ENCODE measurements around the gene CHRNG. TPM values are rescaled to one million over a fixed set of nuclear protein-coding genes. Genes with fewer than 3 reads are reported as not detected.

Gene CHRNG
- total RNA-seq, 1 donor from 2014 or later = 35.5 TPM

DNA sequence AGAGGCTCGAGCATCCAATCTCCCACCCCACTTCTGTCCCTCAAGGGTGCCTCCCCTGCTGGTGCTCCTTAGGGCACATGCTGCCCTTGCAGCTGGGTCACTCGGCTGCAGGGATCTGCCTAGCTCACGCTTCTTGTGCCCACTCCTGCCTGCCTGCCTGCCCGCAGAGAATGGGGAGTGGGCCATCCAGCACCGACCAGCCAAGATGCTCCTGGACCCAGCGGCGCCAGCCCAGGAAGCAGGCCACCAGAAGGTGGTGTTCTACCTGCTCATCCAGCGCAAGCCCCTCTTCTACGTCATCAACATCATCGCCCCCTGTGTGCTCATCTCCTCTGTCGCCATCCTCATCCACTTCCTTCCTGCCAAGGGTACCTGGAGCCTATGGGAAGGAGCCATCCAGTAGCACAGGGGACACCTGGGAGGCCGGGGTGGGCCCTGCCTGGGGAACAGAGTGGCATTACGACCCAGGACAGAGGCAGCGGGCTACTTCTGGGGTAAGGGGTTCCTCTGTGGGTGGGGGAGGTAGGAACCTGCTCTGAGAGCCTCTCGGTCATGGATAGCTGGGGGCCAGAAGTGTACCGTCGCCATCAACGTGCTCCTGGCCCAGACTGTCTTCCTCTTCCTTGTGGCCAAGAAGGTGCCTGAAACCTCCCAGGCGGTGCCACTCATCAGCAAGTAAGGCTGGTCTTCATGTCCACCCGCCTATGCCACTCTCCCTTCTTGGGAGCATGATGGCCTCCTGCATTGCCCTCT, 3.4 kb downstream of the CHRNG start:
- H3K27me3 ChIP-seq (ENCODE audit: control insufficient read depth in 3 of 3, insufficient read depth in 3 of 3, low read length in 3 of 3) = peaks cover 0 to 4% (median 0%) of the 10 kb centered on the region in 3 donors
- no peak overlapping the region for H3K4me3 ChIP-seq (ENCODE audit: low read length in 3 of 3)
- peaks cover 10 to 64% (median 42%) of the 10 kb centered on the region in 3 donors for H3K4me1 ChIP-seq (ENCODE audit: control insufficient read depth in 3 of 3, insufficient read depth in 3 of 3, low read length in 3 of 3)
- H3K27ac ChIP-seq (ENCODE audit: low read depth, low read length) = no peak overlapping the region
- no peak overlapping the region for H3K9ac ChIP-seq (ENCODE audit: low read depth in 1 of 3, low read length in 3 of 3)
- peaks cover 7 to 11% (median 9%) of the 10 kb centered on the region in 3 donors for H3K36me3 ChIP-seq (ENCODE audit: control insufficient read depth in 3 of 3, insufficient read depth in 3 of 3, low read length in 3 of 3)
- H3K9me3 ChIP-seq (ENCODE audit: control insufficient read depth in 3 of 3, low read length in 3 of 3) = no peaks in the 10 kb centered on the region

DNA sequence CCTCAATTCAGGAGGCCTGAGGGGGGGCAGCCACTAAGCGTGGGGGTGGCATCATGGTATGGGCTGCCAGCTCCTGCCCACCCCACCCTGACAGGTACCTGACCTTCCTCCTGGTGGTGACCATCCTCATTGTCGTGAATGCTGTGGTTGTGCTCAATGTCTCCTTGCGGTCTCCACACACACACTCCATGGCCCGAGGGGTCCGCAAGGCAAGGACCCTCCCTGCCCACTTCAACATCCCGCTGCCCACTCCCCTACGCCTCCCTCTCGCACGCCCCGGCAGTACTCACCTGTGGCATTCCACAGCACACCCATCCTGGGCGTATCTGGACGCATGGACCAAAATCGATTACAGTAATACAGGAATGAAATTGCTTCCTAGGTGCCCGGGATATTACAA, 4.0 kb downstream of the CHRNG start:
- H3K9me3 ChIP-seq (ENCODE audit: control insufficient read depth in 3 of 3, low read length in 3 of 3) = no peaks in the 10 kb centered on the region
- peaks cover 10 to 61% (median 38%) of the 10 kb centered on the region in 3 donors for H3K4me1 ChIP-seq (ENCODE audit: control insufficient read depth in 3 of 3, insufficient read depth in 3 of 3, low read length in 3 of 3)
- no peak overlapping the region for H3K4me3 ChIP-seq (ENCODE audit: low read length in 3 of 3)
- no peak overlapping the region for H3K27ac ChIP-seq (ENCODE audit: low read depth, low read length)
- no peak overlapping the region for H3K9ac ChIP-seq (ENCODE audit: low read depth in 1 of 3, low read length in 3 of 3)
- H3K36me3 ChIP-seq (ENCODE audit: control insufficient read depth in 3 of 3, insufficient read depth in 3 of 3, low read length in 3 of 3) = peaks cover 7 to 11% (median 9%) of the 10 kb centered on the region in 3 donors
- H3K27me3 ChIP-seq (ENCODE audit: control insufficient read depth in 3 of 3, insufficient read depth in 3 of 3, low read length in 3 of 3) = peaks cover 0 to 4% (median 0%) of the 10 kb centered on the region in 3 donors

DNA sequence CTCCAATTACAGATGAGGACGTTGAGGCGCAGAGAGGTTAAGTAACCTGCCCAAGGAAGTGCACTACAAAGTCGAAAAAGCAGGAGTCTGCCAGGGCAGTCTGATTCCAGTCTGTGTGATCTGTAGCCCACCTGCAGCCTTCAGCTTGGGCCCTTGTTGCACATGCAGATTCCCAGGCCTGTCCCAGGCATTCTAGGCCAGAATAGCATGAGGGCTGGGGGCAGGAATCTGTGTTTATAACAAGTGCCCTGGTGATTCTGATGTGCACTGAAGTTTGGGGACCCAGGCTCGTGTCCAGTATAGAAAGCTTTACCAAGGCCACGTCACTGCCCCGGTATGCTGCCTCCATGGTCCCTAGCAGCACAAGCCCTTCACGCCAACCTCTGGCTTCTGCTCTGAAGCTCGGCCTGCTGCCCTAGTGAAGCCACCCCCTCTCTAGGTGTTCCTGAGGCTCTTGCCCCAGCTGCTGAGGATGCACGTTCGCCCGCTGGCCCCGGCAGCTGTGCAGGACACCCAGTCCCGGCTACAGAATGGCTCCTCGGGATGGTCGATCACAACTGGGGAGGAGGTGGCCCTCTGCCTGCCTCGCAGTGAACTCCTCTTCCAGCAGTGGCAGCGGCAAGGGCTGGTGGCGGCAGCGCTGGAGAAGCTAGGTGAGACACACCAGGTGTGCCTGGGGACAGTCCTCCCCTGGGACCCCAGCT, 4.6 kb downstream of the CHRNG start:
- H3K36me3 ChIP-seq (ENCODE audit: control insufficient read depth in 3 of 3, insufficient read depth in 3 of 3, low read length in 3 of 3) = peaks cover 7 to 11% (median 9%) of the 10 kb centered on the region in 3 donors
- no peak overlapping the region for H3K9ac ChIP-seq (ENCODE audit: low read depth in 1 of 3, low read length in 3 of 3)
- H3K27me3 ChIP-seq (ENCODE audit: control insufficient read depth in 3 of 3, insufficient read depth in 3 of 3, low read length in 3 of 3) = peaks cover 0 to 4% (median 0%) of the 10 kb centered on the region in 3 donors
- no peak overlapping the region for H3K4me3 ChIP-seq (ENCODE audit: low read length in 3 of 3)
- H3K4me1 ChIP-seq (ENCODE audit: control insufficient read depth in 3 of 3, insufficient read depth in 3 of 3, low read length in 3 of 3) = peaks cover 9 to 55% (median 33%) of the 10 kb centered on the region in 3 donors
- no peaks in the 10 kb centered on the region for H3K9me3 ChIP-seq (ENCODE audit: control insufficient read depth in 3 of 3, low read length in 3 of 3)
- no peak overlapping the region for H3K27ac ChIP-seq (ENCODE audit: low read depth, low read length)

DNA sequence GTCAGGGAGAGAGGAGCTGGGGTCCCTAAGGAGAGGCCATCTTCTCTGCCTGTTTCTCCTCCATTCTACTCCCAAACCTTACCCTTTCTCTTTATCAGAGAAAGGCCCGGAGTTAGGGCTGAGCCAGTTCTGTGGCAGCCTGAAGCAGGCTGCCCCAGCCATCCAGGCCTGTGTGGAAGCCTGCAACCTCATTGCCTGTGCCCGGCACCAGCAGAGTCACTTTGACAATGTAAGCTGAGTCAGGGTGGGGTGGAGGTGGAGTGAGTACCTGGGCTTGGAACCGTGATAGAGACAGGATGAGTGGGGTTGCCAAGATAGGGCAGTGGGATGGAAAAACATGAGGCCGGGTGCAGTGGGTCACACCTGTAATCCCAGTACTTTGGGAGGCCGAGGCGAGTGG, 5.2 kb downstream of the CHRNG start:
- no peaks in the 10 kb centered on the region for H3K9me3 ChIP-seq (ENCODE audit: control insufficient read depth in 3 of 3, low read length in 3 of 3)
- peaks cover 0 to 3% (median 0%) of the 10 kb centered on the region in 3 donors for H3K27me3 ChIP-seq (ENCODE audit: control insufficient read depth in 3 of 3, insufficient read depth in 3 of 3, low read length in 3 of 3)
- H3K27ac ChIP-seq (ENCODE audit: low read depth, low read length) = no peak overlapping the region
- H3K4me3 ChIP-seq (ENCODE audit: low read length in 3 of 3) = no peak overlapping the region
- peaks cover 3 to 49% (median 27%) of the 10 kb centered on the region in 3 donors for H3K4me1 ChIP-seq (ENCODE audit: control insufficient read depth in 3 of 3, insufficient read depth in 3 of 3, low read length in 3 of 3)
- H3K36me3 ChIP-seq (ENCODE audit: control insufficient read depth in 3 of 3, insufficient read depth in 3 of 3, low read length in 3 of 3) = peaks cover 7 to 11% (median 9%) of the 10 kb centered on the region in 3 donors
- no peak overlapping the region for H3K9ac ChIP-seq (ENCODE audit: low read depth in 1 of 3, low read length in 3 of 3)

DNA sequence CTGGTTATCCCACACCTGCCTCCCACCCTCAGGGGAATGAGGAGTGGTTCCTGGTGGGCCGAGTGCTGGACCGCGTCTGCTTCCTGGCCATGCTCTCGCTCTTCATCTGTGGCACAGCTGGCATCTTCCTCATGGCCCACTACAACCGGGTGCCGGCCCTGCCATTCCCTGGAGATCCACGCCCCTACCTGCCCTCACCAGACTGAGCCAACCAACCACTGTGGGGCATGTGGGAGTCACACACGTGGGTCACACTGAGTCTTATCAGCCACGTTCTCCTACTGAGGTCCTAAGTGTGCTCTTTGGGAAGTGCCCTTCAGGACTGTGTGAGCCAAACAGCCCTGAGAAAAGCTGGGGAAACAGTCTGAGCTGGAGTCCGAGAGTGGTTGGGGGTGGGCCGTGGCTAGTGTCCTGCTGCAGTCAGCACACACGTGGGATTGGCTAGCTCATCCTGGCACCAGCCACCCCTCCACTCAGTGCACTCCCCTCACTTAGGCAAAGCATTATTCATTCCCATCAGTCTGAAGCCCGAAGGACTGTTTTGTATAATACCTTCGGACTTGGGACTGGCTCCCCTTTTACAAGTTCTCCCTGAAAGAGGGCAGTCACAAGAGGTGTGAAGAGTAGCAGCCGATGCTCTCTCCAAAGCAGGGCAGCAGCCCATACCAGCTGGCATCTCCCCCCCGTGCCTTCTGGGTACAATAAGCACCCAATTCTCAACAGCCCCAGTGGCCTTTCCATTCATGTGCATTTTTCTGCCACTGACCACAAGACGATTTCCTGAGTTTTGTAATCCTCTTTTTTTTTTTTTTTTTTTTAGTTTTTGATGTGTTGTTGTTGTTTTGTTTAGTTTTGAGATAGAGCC, 6.3 kb downstream of the CHRNG start:
- Histone ChIP-seq H3K27ac (ENCODE audit: low read depth, low read length) (no peak overlapping the region), H3K4me1 (ENCODE audit: control insufficient read depth in 3 of 3, insufficient read depth in 3 of 3, low read length in 3 of 3) (peaks cover 2 to 39% (median 17%) of the 10 kb centered on the region in 3 donors), H3K36me3 (ENCODE audit: control insufficient read depth in 3 of 3, insufficient read depth in 3 of 3, low read length in 3 of 3) (peaks cover 7 to 11% (median 9%) of the 10 kb centered on the region in 3 donors), H3K9ac (ENCODE audit: low read depth in 1 of 3, low read length in 3 of 3) (peak overlapping the region in 1 of 3 donors; percentile 40), H3K9me3 (ENCODE audit: control insufficient read depth in 3 of 3, low read length in 3 of 3) (no peaks in the 10 kb centered on the region), H3K4me3 (ENCODE audit: low read length in 3 of 3) (no peak overlapping the region), H3K27me3 (ENCODE audit: control insufficient read depth in 3 of 3, insufficient read depth in 3 of 3, low read length in 3 of 3) (no peaks in the 10 kb centered on the region)

DNA sequence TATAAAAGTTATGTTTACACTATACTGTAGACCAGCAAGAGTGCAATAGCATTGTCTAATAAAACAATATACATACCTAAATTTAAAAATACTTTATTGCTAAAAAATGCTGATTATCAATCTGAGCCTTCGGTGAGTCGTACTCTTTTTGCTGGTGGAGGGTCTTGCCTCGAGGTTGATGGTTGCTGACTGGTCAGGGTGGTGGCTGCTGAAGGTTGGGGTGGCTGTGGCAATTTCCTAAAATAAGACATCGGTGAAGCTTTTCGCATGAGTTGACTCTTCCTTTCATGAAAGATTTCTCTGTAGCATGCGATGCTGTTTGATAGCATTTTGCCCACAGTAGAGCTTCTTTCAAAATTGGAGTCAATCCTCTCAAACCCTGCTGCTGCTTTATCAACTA, 8.5 kb downstream of the CHRNG start:
- no peaks in the 10 kb centered on the region for H3K9me3 ChIP-seq (ENCODE audit: control insufficient read depth in 3 of 3, low read length in 3 of 3)
- peaks cover 5 to 20% (median 11%) of the 10 kb centered on the region in 3 donors for H3K36me3 ChIP-seq (ENCODE audit: control insufficient read depth in 3 of 3, insufficient read depth in 3 of 3, low read length in 3 of 3)
- H3K27ac ChIP-seq (ENCODE audit: low read depth, low read length) = no peak overlapping the region
- H3K4me1 ChIP-seq (ENCODE audit: control insufficient read depth in 3 of 3, insufficient read depth in 3 of 3, low read length in 3 of 3) = peaks cover 11 to 53% (median 21%) of the 10 kb centered on the region in 3 donors
- H3K27me3 ChIP-seq (ENCODE audit: control insufficient read depth in 3 of 3, insufficient read depth in 3 of 3, low read length in 3 of 3) = no peaks in the 10 kb centered on the region
- H3K4me3 ChIP-seq (ENCODE audit: low read length in 3 of 3) = no peak overlapping the region
- H3K9ac ChIP-seq (ENCODE audit: low read depth in 1 of 3, low read length in 3 of 3) = no peak overlapping the region

DNA sequence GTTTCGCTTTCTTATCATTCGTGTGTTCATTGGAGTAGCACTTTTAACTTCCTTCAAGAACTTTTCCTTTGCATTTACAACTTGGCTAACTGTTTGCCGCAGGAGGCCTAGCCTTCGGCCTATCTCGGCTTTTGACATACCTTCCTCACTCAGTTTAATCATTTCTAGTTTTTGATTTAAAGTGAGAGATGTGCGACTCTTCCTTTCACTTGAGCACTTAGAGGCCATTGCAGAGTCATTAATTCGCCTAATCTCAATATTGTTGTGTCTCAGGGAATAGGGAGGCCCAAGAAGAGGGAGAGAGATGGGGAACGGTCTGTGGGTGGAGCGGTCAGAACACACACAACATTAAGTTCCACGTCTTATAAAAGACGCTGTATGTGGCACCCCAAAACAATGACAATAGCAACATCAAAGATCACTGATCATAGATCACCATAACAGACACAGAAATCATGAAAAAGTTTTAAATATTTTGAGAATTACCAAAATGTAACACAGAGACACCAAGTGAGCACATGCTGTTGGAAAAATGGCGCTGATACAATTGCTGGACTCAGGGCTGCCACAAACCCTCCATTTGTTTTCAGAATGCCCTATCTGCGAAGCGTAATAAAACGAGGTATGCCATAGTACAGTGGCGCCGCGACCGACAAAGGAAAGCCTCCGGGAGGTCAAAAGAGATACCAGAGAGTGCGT, 10.3 kb downstream of the CHRNG start:
- peaks cover 20 to 61% (median 24%) of the 10 kb centered on the region in 3 donors for H3K4me1 ChIP-seq (ENCODE audit: control insufficient read depth in 3 of 3, insufficient read depth in 3 of 3, low read length in 3 of 3)

DNA sequence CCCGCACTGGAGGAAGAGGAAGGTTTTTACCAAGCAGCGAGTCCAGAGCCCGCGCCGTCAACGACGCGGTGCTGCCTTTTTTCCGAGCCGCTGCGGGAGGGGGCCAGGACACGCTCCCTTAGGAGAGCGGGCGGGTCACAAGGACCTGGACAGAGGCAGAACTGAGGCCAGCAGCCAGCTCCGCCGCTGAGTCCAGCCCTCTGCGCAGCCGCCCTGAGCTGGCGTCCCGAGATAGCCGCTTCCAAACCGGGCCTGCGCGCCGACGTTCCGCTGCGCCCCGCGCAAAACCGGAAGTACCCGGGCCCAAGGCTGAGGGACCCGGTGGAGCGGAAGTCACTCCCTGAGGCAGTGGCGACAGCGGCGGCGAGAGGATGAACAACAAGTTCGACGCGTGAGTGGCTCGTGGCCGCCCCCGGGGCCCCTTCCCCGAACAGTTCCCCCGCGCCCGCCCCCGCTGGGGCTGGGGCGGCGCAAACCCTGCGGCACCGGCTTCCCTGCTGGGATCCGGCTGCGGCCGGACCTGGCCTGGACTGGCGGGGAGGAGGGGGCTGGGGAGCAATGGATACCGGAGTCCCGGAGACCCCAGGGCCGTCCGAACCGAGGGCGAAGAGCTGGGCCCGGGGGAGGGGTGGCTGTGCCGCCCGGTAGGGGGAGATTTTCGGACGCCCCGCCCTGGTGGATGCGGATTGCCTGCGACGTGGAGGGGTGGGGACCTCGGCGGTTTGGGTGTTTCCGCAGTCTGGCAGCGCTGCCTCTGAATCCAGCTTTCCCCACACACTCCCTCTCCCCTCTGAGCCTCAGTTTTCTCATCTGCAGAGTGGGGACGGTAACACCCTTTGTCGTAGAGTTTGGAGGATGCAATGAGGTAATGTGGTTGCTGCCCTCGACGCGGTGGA, 11.1 kb downstream of the CHRNG start, which contains the start of the genes EIF4E2 and TIGD1:
TSS of gene EIF4E2 (plus strand) at position 336 of the 896 bp plus-strand sequence. CDS start at position 372, 36 bp downstream.
TSS of gene TIGD1 (minus strand) at position 204 of the 896 bp plus-strand sequence. CDS start 675 bp downstream, outside the sequence.
- H3K36me3 ChIP-seq (ENCODE audit: control insufficient read depth in 3 of 3, insufficient read depth in 3 of 3, low read length in 3 of 3) = peaks cover 4 to 22% (median 11%) of the 10 kb centered on the region in 3 donors
- no peaks in the 10 kb centered on the region for H3K9me3 ChIP-seq (ENCODE audit: control insufficient read depth in 3 of 3, low read length in 3 of 3)
- peak within 1 kb of the TSS; percentile 97 for H3K27ac ChIP-seq (ENCODE audit: low read depth, low read length)
- peak within 1 kb of the TSS; percentile 91 to 95 (median 95) for H3K9ac ChIP-seq (ENCODE audit: low read depth in 1 of 3, low read length in 3 of 3)
- no peaks in the 10 kb centered on the region for H3K27me3 ChIP-seq (ENCODE audit: control insufficient read depth in 3 of 3, insufficient read depth in 3 of 3, low read length in 3 of 3)
- H3K4me3 ChIP-seq (ENCODE audit: low read length in 3 of 3) = peak within 1 kb of the TSS; percentile 88 to 95 (median 93)
- peaks cover 20 to 62% (median 21%) of the 10 kb centered on the region in 3 donors for H3K4me1 ChIP-seq (ENCODE audit: control insufficient read depth in 3 of 3, insufficient read depth in 3 of 3, low read length in 3 of 3)

More for the DNA sequence above, 10.3 kb downstream of the CHRNG start:
- Histone ChIP-seq H3K36me3 (ENCODE audit: control insufficient read depth in 3 of 3, insufficient read depth in 3 of 3, low read length in 3 of 3) (peaks cover 5 to 22% (median 11%) of the 10 kb centered on the region in 3 donors), H3K9ac (ENCODE audit: low read depth in 1 of 3, low read length in 3 of 3) (peak overlapping the region; percentile 91 to 95 (median 92)), H3K27ac (ENCODE audit: low read depth, low read length) (peak overlapping the region; percentile 97), H3K4me3 (ENCODE audit: low read length in 3 of 3) (peak overlapping the region; percentile 88 to 95 (median 93)), H3K27me3 (ENCODE audit: control insufficient read depth in 3 of 3, insufficient read depth in 3 of 3, low read length in 3 of 3) (no peaks in the 10 kb centered on the region), H3K9me3 (ENCODE audit: control insufficient read depth in 3 of 3, low read length in 3 of 3) (no peaks in the 10 kb centered on the region)

Data from skeletal muscle tissue (tissue), 4 donors.